ENCODE data around the gene WNK3.

DNA sequence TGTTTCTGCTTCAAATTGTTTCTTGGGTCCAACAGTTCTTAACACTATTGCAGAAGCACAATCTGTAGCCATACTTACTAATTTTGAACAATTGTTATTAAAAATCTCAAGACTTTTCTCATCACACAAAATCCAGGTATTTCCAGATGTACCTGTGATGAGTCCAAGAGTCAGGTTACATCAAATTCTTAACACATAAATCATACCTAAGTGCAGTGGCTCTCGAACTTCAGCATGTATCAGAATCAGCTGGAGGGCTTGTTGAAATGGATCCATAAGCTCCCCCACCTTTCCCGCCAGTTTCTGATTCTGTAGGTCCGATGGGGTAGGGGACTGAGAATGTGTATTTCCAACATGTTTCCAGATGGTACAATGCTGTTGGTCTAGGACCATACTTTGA is 185.4 kb downstream of the WNK3 start:
- TF ChIP-seq CTCF (IDR thresholded peaks at IDR 0.05) (no peak), POLR2A (IDR thresholded peaks at IDR 0.05) (no peak), POLR2AphosphoS5 (IDR thresholded peaks at IDR 0.05) (no peak)
